ENCODE results near the gene CPED1.
A peak's percentile ranks its signal among the peaks of the same experiment; 100 is the strongest.

CPED1 gene

GRCh38 chr7:121298831-121299239 lies 310.3 kb downstream of the CPED1 start:
- ChIA-PET CTCF (interaction anchor here (0.7 kb wide), 2 partner anchors 107 to 399 kb away, joined by 3 to 4 read pairs; no protein-coding TSS in a partner anchor), POLR2A (no interaction called here)
- 0 out of 2 replicates have a peak, but pooled peaks cover 2% of the 10 kb centered on the region for H3K4me1 ChIP-seq (ENCODE audit: control insufficient read depth, insufficient read depth, low read length)
- H3K27ac ChIP-seq (ENCODE audit: extremely low read depth, low read depth, low read length) = no peak overlapping the region
- no peaks in the 10 kb centered on the region for H3K9me3 ChIP-seq (ENCODE audit: control insufficient read depth, insufficient read depth, low read depth, low read length)
- no peak overlapping the region for H3K4me3 ChIP-seq (ENCODE audit: low read depth, low read length)
- no peaks in the 10 kb centered on the region for H3K36me3 ChIP-seq (ENCODE audit: control insufficient read depth in 2 of 2, insufficient read depth in 1 of 2, low read length in 2 of 2)
- TF ChIP-seq BCL11A (tag by site-specific recombination; IDR thresholded peaks at IDR 0.05; ENCODE audit: low read depth) (peak; percentile 88), ZBTB8A (tag by site-specific recombination; IDR thresholded peaks at IDR 0.05) (0 out of 2 replicates have a peak, but pooled peaks have one; percentile 43), ZNF18 (tag by site-specific recombination; IDR thresholded peaks at IDR 0.05) (peak; percentile 75), PRDM6 (tag by site-specific recombination; IDR thresholded peaks at IDR 0.05) (peak; percentile 97), ZBTB17 (tag by site-specific recombination; IDR thresholded peaks at IDR 0.05) (peak; percentile 78), OSR2 (tag by site-specific recombination; IDR thresholded peaks at IDR 0.05) (peak; percentile 73), FEZF1 (tag by site-specific recombination; IDR thresholded peaks at IDR 0.05) (peak; percentile 93), YY1 (tag by site-specific recombination; IDR thresholded peaks at IDR 0.05) (peak; percentile 57; the same call in 1 of the 2 replicates), ZBTB21 (tag by site-specific recombination; IDR thresholded peaks at IDR 0.05) (0 out of 2 replicates have a peak, but pooled peaks have one; percentile 15), ZNF366 (tag by site-specific recombination; conservative IDR thresholded peaks at IDR 0.05) (peak; percentile 55), ZNF514 (tag by site-specific recombination; IDR thresholded peaks at IDR 0.05) (no peak), ZNF629 (tag by site-specific recombination; IDR thresholded peaks at IDR 0.05) (no peak), ATF2 (tag by site-specific recombination; IDR thresholded peaks at IDR 0.05; ENCODE audit: low read depth) (no peak), ZNF843 (tag by site-specific recombination; IDR thresholded peaks at IDR 0.05) (peak; percentile 88), ZNF449 (tag by site-specific recombination; IDR thresholded peaks at IDR 0.05) (no peak), ZNF362 (tag by site-specific recombination; IDR thresholded peaks at IDR 0.05) (no peak), HOXD13 (CRISPR knock-in tag; IDR thresholded peaks at IDR 0.05; ENCODE audit: borderline replicate concordance) (peak; percentile 93), PRDM10 (tag by site-specific recombination; IDR thresholded peaks at IDR 0.05) (0 out of 2 replicates have a peak, but pooled peaks have one; percentile 12), ZIC2 (tag by site-specific recombination; IDR thresholded peaks at IDR 0.05) (peak; percentile 38; the same call in 1 of the 2 replicates), ZNF10 (tag by site-specific recombination; IDR thresholded peaks at IDR 0.05) (no peak), KLF9 (tag by site-specific recombination; IDR thresholded peaks at IDR 0.05; ENCODE audit: low read depth) (no peak), ZNF155 (tag by site-specific recombination; IDR thresholded peaks at IDR 0.05) (no peak), WT1 (tag by site-specific recombination; IDR thresholded peaks at IDR 0.05) (peak; percentile 33; the same call in 1 of the 2 replicates), YY2 (tag by site-specific recombination; IDR thresholded peaks at IDR 0.05) (0 out of 2 replicates have a peak, but pooled peaks have one; percentile 42), ZNF580 (tag by site-specific recombination; IDR thresholded peaks at IDR 0.05) (0 out of 2 replicates have a peak, but pooled peaks have one; percentile 11), ZNF426 (tag by site-specific recombination; IDR thresholded peaks at IDR 0.05) (no peak), GFI1B (tag by site-specific recombination; IDR thresholded peaks at IDR 0.05) (peak; percentile 29; the same call in 1 of the 2 replicates), BCL11B (tag by site-specific recombination; IDR thresholded peaks at IDR 0.05; ENCODE audit: low read depth) (peak; percentile 93)
